GM18519 (cell line): Measurements from ENCODE around the gene CFAP65.

Experiments used
- ATAC-seq: cut with Tn5 transposase; IDR thresholded peaks from one replicate; pipeline ENCODE4 v1.9.1; 2021; ENCODE audit warnings: mild to moderate bottlenecking, moderate library complexity; ENCODE audit not compliant: unreplicated experiment, low FRiP score

The CFAP65 gene

GRCh38 chr2:219041252-219041651, at the start of gene CFAP65:
TSS of gene CFAP65 (minus strand) at chr2:219041516. CDS start at chr2:219039048, 2,468 bp downstream.
- ATAC-seq, result no peak

GRCh38 chr2:219090436-219091299, 49.4 kb upstream of the CFAP65 start:
- no peak for ATAC-seq

GRCh38 chr2:219089330-219089729, 48.0 kb upstream of the CFAP65 start:
- ATAC-seq, result no peak

GRCh38 chr2:219087848-219088247, 46.5 kb upstream of the CFAP65 start:
- ATAC-seq, result no peak

- ATAC-seq, result no peak
Measured at GRCh38 chr2:219087361-219087760, 46.0 kb upstream of the CFAP65 start.

GRCh38 chr2:219086196-219086595, 44.9 kb upstream of the CFAP65 start:
- no peak for ATAC-seq

GRCh38 chr2:219084791-219085190, 43.5 kb upstream of the CFAP65 start:
- no peak for ATAC-seq

GRCh38 chr2:219082332-219082958, 41.1 kb upstream of the CFAP65 start:
- no peak for ATAC-seq

GRCh38 chr2:219081701-219082331, 40.5 kb upstream of the CFAP65 start:
- no peak for ATAC-seq

GRCh38 chr2:219081096-219081495, 39.8 kb upstream of the CFAP65 start:
- ATAC-seq, result no peak

- no peak for ATAC-seq
Measured at GRCh38 chr2:219079417-219079816, 38.1 kb upstream of the CFAP65 start.

GRCh38 chr2:219078951-219079350, 37.6 kb upstream of the CFAP65 start:
- ATAC-seq, result no peak

- ATAC-seq, result no peak
Measured at GRCh38 chr2:219078126-219078525, 36.8 kb upstream of the CFAP65 start.

GRCh38 chr2:219076253-219076652, 34.9 kb upstream of the CFAP65 start:
- no peak for ATAC-seq

GRCh38 chr2:219073413-219074129, 32.3 kb upstream of the CFAP65 start:
- no peak for ATAC-seq

- no peak for ATAC-seq
Measured at GRCh38 chr2:219072741-219073250, 31.5 kb upstream of the CFAP65 start.

- no peak for ATAC-seq
Measured at GRCh38 chr2:219071131-219071816, 30.0 kb upstream of the CFAP65 start.

GRCh38 chr2:219065484-219065883, 24.2 kb upstream of the CFAP65 start:
- ATAC-seq, result no peak

GRCh38 chr2:219062081-219062480, 20.8 kb upstream of the CFAP65 start:
- no peak for ATAC-seq
